Lower leg skin (tissue), 4 donors: Measurements from ENCODE around the gene MTHFD1L. TPM values are rescaled to one million over a fixed set of nuclear protein-coding genes. Genes with fewer than 3 reads are reported as not detected.
"Not testable (repeated sequence)": the region's sequence is repeated elsewhere in the genome, so short reads cannot be mapped to it uniquely, and the experiment has no call there.

Experiments
- DNase-seq, 2 donors: peaks; one replicate each; pipeline ENCODE4 v3.0.0-alpha.2; 2019; ENCODE audit warnings: low spot score in 2 of 2
- H3K4me3 ChIP-seq: fragments of 200-600 bp; sonication (generic); 2 replicates; pipeline ENCODE4 v1.5.1; 2017; ENCODE audit warnings: mild to moderate bottlenecking, low read depth; ENCODE audit not compliant: poor library complexity, severe bottlenecking
- CTCF ChIP-seq, 3 donors: fragments of 450-650 bp; IDR thresholded peaks; one replicate each; pipeline ENCODE4 v1.5.1; 2016; ENCODE audit warnings: antibody characterized with exemption in 3 of 3, mild to moderate bottlenecking in 3 of 3, moderate library complexity in 2 of 3
- POLR2A ChIP-seq, 2 donors: fragments of 450-650 bp; IDR thresholded peaks; one replicate each; pipeline ENCODE4 v1.6.1; 2016 to 2017; ENCODE audit warnings: antibody characterized with exemption in 2 of 2, mild to moderate bottlenecking in 1 of 2, moderate library complexity in 1 of 2
- WGBS, 2 donors: methylation state at CpG; one replicate each; pipeline ENCODE4 v1.1.5; 2018; 5-methylcytosine and 5-hydroxymethylcytosine counted together
- intact Hi-C: fragments of 100-400 bp; cut with DNase I; formaldehyde crosslinking; loops from one replicate; pipeline ENCODE4 v1.15.0; 2023; ENCODE audit warnings: low total_unique reads
- total RNA-seq, 4 donors: library from RNA; depleted of rRNA; stranded (reverse); fragments of >200 nt; gene quantifications; one replicate each; pipeline ENCODE4 v1.1.0, GENCODE V29; 2016

MTHFD1L gene
- 1 to 10 TPM; 2.1 to 7.1 (median 4.4) TPM for total RNA-seq

- intact Hi-C loops, result no loop called here
- H3K4me3 ChIP-seq, result peak within 1 kb of the TSS; percentile 44
- 1 to 2% methylated on average over 30 to 32 of the region's 82 CpGs for WGBS, 2 donors
- TF ChIP-seq POLR2A (IDR thresholded peaks at IDR 0.05) (no peak), CTCF (IDR thresholded peaks at IDR 0.05) (no peak)
- DNase-seq, result peak; percentile 32 to 92
Measured at GRCh38 chr6:150865406-150866146, at the start of gene MTHFD1L. MTHFD1L (plus strand) TSS chr6:150865702; CDS start chr6:150865823, 121 bp downstream.

GRCh38 chr6:150816554-150816953, 48.9 kb upstream of the MTHFD1L start:
- intact Hi-C loops, result loop anchor here (10.0 kb wide), 1 partner anchor 742 kb away; no protein-coding TSS in a partner anchor
- WGBS, 2 donors, result 83 to 85% methylated on average over 8 of the region's 8 CpGs
- H3K4me3 ChIP-seq, DNase-seq: not testable (repeated sequence)

- DNase-seq, result no peak
- intact Hi-C loops, result no loop called here
- H3K4me3 ChIP-seq, result no peak overlapping the region
- TF ChIP-seq CTCF (IDR thresholded peaks at IDR 0.05) (no peak), POLR2A (IDR thresholded peaks at IDR 0.05) (no peak)
- WGBS, 2 donors, result 96 to 97% methylated on average over 5 of the region's 5 CpGs
Measured at GRCh38 chr6:150822932-150823331, 42.6 kb upstream of the MTHFD1L start.

GRCh38 chr6:150826788-150827187, 38.7 kb upstream of the MTHFD1L start:
- no peak for TF ChIP-seq POLR2A (IDR thresholded peaks at IDR 0.05)
- TF ChIP-seq CTCF (IDR thresholded peaks at IDR 0.05), result no peak
- DNase-seq, result no peak
- H3K4me3 ChIP-seq, result no peak overlapping the region
- WGBS, 2 donors, result 86 to 93% methylated on average over 5 of the region's 5 CpGs
- intact Hi-C loops, result no loop called here

GRCh38 chr6:150828107-150828506, 37.4 kb upstream of the MTHFD1L start:
- DNase-seq, H3K4me3 ChIP-seq, intact Hi-C loops: not testable (repeated sequence)
- 84 to 85% methylated on average over 9 of the region's 9 CpGs for WGBS, 2 donors

- no peak overlapping the region for H3K4me3 ChIP-seq
- no peak for DNase-seq
- WGBS, 2 donors, result 84 to 90% methylated on average over 13 of the region's 13 CpGs
- TF ChIP-seq POLR2A (IDR thresholded peaks at IDR 0.05), result no peak
- no peak for TF ChIP-seq CTCF (IDR thresholded peaks at IDR 0.05)
- intact Hi-C loops, result no loop called here
Measured at GRCh38 chr6:150830439-150831165, 34.9 kb upstream of the MTHFD1L start.
